ENCODE results near the gene GALR2. TPM values are rescaled to one million over a fixed set of nuclear protein-coding genes. Genes with fewer than 3 reads are reported as not detected.
A peak's percentile ranks its signal among the peaks of the same experiment; 100 is the strongest.

The GALR2 gene
- polyA plus RNA-seq, 2 of the 4 experiments (the other 2 are of a cell fraction): 0.32 to 0.44 TPM

GRCh38 chr17:76094046-76094445 is 19.5 kb downstream of the GALR2 start:
- H3K9me3 ChIP-seq: no peaks in the 10 kb centered on the region
- no peak for TF ChIP-seq RCOR1 (IDR thresholded peaks at IDR 0.05; ENCODE audit: low read depth, low read length)
- TF ChIP-seq EHF (CRISPR knock-in tag; IDR thresholded peaks at IDR 0.05): no peak
- no peak for TF ChIP-seq ATOH8 (CRISPR knock-in tag; IDR thresholded peaks at IDR 0.05; ENCODE audit: low read depth)
- TF ChIP-seq MAZ (IDR thresholded peaks at IDR 0.05; ENCODE audit: borderline replicate concordance, low read depth, low read length): no peak
- no peak for TF ChIP-seq USF2 (IDR thresholded peaks at IDR 0.05)
- no peak for TF ChIP-seq ESRRA (IDR thresholded peaks at IDR 0.05; ENCODE audit: borderline replicate concordance, low read length)
- no peak for TF ChIP-seq ZNF302 (CRISPR knock-in tag; IDR thresholded peaks at IDR 0.05)
- no peak for TF ChIP-seq NR3C1 (IDR thresholded peaks at IDR 0.05)
- no peak for TF ChIP-seq NPAS2 (CRISPR knock-in tag; IDR thresholded peaks at IDR 0.05; ENCODE audit: borderline replicate concordance)
- no peak for TF ChIP-seq FOSB (CRISPR knock-in tag; IDR thresholded peaks at IDR 0.05)
- 97% methylated on average over 11 of the region's 11 CpGs for WGBS (ENCODE audit: missing lambda C conversion rate)
- no peaks in the 10 kb centered on the region for H3K4me1 ChIP-seq
- ATAC-seq: no peak
- H3K4me2 ChIP-seq: no peak overlapping the region
- H3K4me3 ChIP-seq: no peak overlapping the region
- ChIA-PET CTCF (interaction anchor here (0.6 to 3.4 kb wide), 6 partner anchors 10 to 189 kb away, joined by 3 to 12 read pairs (median 8); partner anchors contain the start of genes EXOC7 and MRPL38), POLR2A (no interaction called here)
- no peak overlapping the region for H3K27ac ChIP-seq
- no peak for DNase-seq (ENCODE audit: low read depth in 1 of 2, low spot score in 1 of 2)
- no peak for FAIRE-seq

GRCh38 chr17:76095943-76096342 is 21.4 kb downstream of the GALR2 start:
- ChIA-PET CTCF (interaction anchor here (0.6 to 2.4 kb wide), 11 partner anchors 8 to 1738 kb away, joined by 3 to 10 read pairs (median 4); partner anchors contain the start of gene EXOC7), POLR2A (interaction anchor here (1.5 kb wide), 1 partner anchor 16 kb away, joined by 4 read pairs; the partner anchor contains the start of gene ZACN)
- Histone ChIP-seq H3K4me3 (no peak overlapping the region), H3K9me3 (no peaks in the 10 kb centered on the region), H3K4me1 (no peaks in the 10 kb centered on the region), H3K27ac (no peak overlapping the region), H3K4me2 (no peak overlapping the region)
- WGBS (ENCODE audit: missing lambda C conversion rate): 96% methylated on average over 13 of the region's 13 CpGs
- TF ChIP-seq JUN (IDR thresholded peaks at IDR 0.05) (no peak), ZSCAN20 (CRISPR knock-in tag; IDR thresholded peaks at IDR 0.05) (no peak), HOXA7 (CRISPR knock-in tag; IDR thresholded peaks at IDR 0.05) (no peak), JUNB (IDR thresholded peaks at IDR 0.05) (no peak), CHD2 (IDR thresholded peaks at IDR 0.05; ENCODE audit: low read length, partially characterized antibody) (no peak)
- no peak for DNase-seq (ENCODE audit: low read depth in 1 of 2, low spot score in 1 of 2)
- no peak for FAIRE-seq
- ATAC-seq: no peak

- no peak for DNase-seq (ENCODE audit: low read depth in 1 of 2, low spot score in 1 of 2)
- CTCF ChIA-PET: interaction anchor here (1.5 kb wide), 1 partner anchor 25 kb away, joined by 4 read pairs; no protein-coding TSS in a partner anchor
- Histone ChIP-seq H3K9me3 (no peaks in the 10 kb centered on the region), H3K4me3 (no peak overlapping the region), H3K27ac (no peak overlapping the region), H3K4me2 (no peak overlapping the region), H3K4me1 (peaks cover 5% of the 10 kb centered on the region; the same call in 2 of the 3 replicates)
- TF ChIP-seq HOXB13 (CRISPR knock-in tag; IDR thresholded peaks at IDR 0.05; ENCODE audit: low read depth) (no peak), MAZ (IDR thresholded peaks at IDR 0.05; ENCODE audit: borderline replicate concordance, low read depth, low read length) (no peak), GATA3 (IDR thresholded peaks at IDR 0.05; ENCODE audit: borderline replicate concordance) (no peak), ZFP36 (IDR thresholded peaks at IDR 0.05; ENCODE audit: borderline replicate concordance, partially characterized antibody) (no peak), KDM1A (IDR thresholded peaks at IDR 0.05; ENCODE audit: low read depth) (no peak)
- ATAC-seq: no peak
- FAIRE-seq: no peak
- 97% methylated on average over 19 of the region's 19 CpGs for WGBS (ENCODE audit: missing lambda C conversion rate)
- POLR2A ChIA-PET: no interaction called here
These were observed 23.2 kb downstream of the GALR2 start for GRCh38 chr17:76097716-76098295.

- FAIRE-seq: no peak
- TF ChIP-seq HOXB13 (CRISPR knock-in tag; IDR thresholded peaks at IDR 0.05; ENCODE audit: low read depth) (no peak), SMC3 (IDR thresholded peaks at IDR 0.05) (no peak), KDM1A (IDR thresholded peaks at IDR 0.05; ENCODE audit: low read depth) (no peak), EHMT2 (IDR thresholded peaks at IDR 0.05; ENCODE audit: low read depth) (no peak), KDM5A (IDR thresholded peaks at IDR 0.05) (no peak), CTCF (IDR thresholded peaks at IDR 0.05) (no peak), MAZ (IDR thresholded peaks at IDR 0.05; ENCODE audit: borderline replicate concordance, low read depth, low read length) (no peak), JUN (IDR thresholded peaks at IDR 0.05) (no peak), CHD2 (IDR thresholded peaks at IDR 0.05; ENCODE audit: low read length, partially characterized antibody) (no peak), RCOR1 (IDR thresholded peaks at IDR 0.05; ENCODE audit: low read depth, low read length) (no peak), MAX (IDR thresholded peaks at IDR 0.05) (no peak), HOXA7 (CRISPR knock-in tag; IDR thresholded peaks at IDR 0.05) (no peak), MAFK (IDR thresholded peaks at IDR 0.05; ENCODE audit: partially characterized antibody) (no peak), CBX2 (IDR thresholded peaks at IDR 0.05; ENCODE audit: borderline replicate concordance, low read depth) (no peak)
- Histone ChIP-seq H3K4me2 (peak overlapping the region; percentile 82), H3K27ac (peak overlapping the region; percentile 84 to 87), H3K4me1 (peaks cover 11% of the 10 kb centered on the region), H3K4me3 (peak overlapping the region; percentile 69), H3K9me3 (no peaks in the 10 kb centered on the region)
- ATAC-seq: peak; percentile 14 to 17; a peak in 3 of 6 replicates
- 6% methylated on average over 4 of the region's 4 CpGs for WGBS (ENCODE audit: missing lambda C conversion rate)
- ChIA-PET CTCF (interaction anchor here (0.6 to 38.7 kb wide), 15 partner anchors 9 to 314 kb away, joined by 3 to 755 read pairs (median 6); partner anchors contain the start of gene ZACN), POLR2A (interaction anchor here (1.1 to 1.2 kb wide), 2 partner anchors 23 to 248 kb away, joined by 4 to 5 read pairs; partner anchors contain the start of gene WBP2)
- no peak for DNase-seq (ENCODE audit: low read depth in 1 of 2, low spot score in 1 of 2)
These were observed 28.3 kb downstream of the GALR2 start for GRCh38 chr17:76102944-76103273.

All from A549 (cell line).